Stimulated activated CD8-positive, alpha-beta memory T cell treated with anti-CD3 and anti-CD28 coated beads, Interleukin-12 subunit alpha, Interleukin-12 subunit beta, amount 100 ng/mL, for 1 hour (primary cell): ENCODE measurements around the gene KCNJ2.

Experiments
- DNase-seq: peaks from one replicate; pipeline ENCODE4 v3.0.0-alpha.2; 2020; ENCODE audit warnings: low read depth

The KCNJ2 gene

DNA sequence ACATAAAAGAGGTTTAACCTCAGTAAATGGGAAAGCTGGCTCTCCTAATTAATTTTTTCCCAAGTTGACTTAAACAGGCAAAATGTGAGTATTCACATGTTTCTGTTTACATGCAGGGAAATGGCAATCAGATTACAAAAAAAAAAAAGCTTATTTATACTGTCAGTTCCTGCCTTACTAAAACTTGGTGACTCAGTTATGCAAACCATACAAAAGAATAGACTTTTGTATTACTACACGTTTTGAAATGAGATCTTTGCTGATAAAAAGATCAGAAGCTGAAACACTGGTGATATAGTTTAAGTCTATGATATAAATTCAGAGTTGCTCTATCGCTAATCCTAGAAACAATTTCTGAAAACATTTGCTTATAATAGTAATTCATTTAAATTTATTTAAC, 9.4 kb upstream of the KCNJ2 start:
- DNase-seq = no peak

DNA sequence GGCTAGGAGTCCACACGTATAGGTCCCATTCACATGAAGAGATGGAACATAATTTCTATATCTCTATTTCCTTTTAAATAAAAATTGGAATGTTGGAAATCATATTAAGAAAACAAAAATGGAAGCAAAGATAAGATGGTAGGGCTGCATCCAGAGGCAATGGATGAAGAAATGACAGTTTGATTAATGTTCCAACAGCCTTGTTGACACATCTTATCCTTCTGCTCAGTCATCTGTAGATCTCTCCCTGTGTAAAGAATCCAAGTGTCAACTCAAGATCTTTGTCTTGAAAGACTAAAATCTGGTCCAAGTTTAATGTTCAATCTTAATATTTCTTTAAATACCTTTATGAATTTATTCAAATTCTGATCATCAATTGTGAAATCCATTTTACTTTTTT, 7.8 kb upstream of the KCNJ2 start:
- no peak for DNase-seq

DNA sequence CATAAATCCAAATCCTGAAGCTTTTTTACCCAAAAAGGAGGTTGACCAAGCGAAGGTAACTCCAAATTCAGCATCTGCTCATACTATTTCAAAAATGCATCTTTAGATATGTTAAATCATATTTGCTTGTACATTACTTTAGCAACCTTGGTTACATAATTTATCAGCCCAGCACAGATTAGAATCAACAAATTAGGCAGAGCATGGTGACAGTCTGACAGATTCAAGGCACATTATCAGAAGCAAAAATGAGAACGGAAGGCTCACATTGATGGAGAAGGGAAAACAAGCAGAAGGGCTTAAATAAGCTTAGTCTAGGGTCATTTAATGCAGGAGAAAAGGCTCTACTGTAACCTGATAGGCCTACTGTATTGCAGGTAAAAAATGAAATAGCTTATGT, 3.9 kb upstream of the KCNJ2 start:
- DNase-seq = no peak

DNA sequence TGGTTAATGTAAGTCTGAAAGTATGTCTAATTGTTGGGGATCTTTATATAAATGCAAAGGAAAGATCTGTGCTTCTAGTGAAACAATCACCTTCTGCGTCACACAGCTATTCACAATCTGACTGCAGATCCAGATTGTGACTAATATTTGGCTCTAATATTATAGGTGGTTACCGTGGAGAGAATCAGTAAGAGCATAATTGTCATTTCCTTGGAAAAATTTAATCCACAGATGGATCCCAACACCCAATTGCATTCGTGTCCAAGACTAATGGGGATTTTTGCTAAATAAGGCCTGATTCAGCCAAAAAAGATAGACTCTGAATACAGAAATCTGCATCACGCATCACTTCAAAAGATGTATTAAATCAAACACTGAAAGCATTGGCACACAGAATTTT, 2.7 kb upstream of the KCNJ2 start:
- DNase-seq = no peak

DNA sequence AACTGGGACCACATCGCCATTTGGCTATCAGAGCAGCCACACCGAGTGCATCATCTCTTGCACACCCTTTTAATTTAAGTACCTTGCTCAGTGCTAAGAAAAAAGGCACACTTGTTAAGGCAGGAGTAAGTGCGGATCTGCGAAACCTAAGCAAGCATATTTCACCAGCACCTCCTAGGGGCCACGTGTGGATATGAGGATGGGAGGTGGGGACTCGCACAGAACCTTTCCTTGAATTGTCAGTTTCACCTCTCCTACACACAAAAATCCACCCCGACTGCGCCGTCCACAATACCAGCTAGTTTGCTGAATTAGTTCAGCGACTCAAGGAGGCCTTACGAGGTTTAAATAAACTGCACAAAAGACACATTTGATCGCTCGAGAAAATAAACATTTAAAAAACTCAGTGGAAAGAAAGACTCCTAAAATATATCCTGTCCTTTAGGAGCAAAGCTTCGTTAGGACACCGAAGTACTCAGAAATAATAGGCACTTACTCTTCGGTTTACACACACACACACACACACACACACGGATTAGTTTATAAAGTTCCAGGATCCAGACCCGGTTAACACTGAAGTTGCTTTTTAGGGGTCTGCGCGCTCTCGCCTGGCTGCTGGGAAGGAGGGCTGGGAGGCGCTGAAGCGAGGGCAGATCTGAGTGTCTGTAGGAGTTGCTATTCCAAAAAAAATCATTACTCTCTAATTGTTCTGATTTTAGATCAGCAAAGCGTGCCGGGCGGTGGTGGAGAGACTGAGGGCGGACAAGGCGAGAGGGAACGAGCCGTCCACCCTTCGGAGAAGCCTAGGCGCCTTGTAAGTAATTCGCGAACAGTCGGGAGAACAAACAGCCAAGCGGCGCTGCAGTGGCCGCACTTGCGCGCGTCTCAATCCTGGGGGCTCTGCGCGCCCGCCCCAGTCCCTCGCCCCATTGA, 1.0 kb upstream of the KCNJ2 start:
- DNase-seq = no peak

DNA sequence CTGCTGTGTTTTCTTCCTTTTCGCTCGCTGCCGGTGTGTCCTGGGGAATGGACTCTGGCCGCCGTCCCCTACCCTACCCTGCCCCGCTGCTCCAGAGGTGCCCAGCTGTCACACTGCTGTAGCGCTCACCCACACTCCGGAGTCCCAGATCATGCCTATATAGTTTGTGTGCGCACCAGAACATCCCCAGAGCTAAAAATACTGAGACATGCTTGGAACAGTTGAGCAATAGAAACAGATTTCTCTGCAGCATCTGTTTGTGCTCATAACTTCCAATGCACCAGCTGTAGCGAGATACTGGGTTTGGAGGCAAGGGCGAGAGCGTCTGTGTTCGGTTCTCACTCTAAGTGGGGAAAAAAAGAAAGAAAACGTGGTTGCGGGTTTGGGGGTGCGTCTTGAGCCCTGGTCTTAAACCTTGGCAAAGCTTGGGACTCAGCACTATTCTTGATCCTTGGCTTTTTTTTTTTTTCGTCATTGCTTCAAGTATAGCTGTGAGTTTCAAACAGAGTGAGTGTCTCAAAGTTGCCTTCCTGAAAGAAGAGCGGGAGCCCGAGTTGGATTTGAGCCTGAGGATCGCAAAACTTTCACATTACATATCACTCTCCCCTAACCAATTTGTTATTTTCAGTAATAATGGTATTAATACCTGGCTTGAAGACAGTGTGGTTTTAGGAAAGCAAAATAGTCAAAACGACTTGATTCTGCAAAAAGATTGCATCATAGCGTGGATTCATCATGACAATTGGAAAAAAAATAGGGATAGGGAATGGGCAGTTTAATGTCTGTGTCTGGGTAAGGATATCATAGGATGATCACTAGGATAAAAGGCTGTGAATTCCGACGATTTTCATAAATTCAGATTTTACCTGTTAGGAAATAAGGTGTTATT, 621 bp downstream of the KCNJ2 start:
- no peak for DNase-seq

DNA sequence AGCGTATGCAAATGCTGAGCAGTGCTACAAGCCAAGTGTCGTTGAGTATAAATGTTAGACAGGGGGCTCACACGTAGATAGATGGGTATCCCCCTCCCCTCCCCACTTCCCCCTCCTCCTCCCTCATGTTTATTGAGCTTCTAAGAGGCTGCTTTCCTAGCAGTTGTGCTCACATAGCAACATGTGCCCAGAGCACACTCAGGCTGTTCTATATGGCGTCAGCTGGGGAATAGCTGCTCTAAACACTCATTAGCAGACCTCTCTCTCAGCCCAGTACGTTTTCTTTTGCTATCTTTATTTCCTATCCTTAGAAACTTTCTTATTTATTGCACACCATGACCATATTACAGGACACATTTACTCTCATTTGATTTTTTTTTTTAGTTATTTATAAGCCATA, 1.8 kb downstream of the KCNJ2 start:
- DNase-seq = no peak

DNA sequence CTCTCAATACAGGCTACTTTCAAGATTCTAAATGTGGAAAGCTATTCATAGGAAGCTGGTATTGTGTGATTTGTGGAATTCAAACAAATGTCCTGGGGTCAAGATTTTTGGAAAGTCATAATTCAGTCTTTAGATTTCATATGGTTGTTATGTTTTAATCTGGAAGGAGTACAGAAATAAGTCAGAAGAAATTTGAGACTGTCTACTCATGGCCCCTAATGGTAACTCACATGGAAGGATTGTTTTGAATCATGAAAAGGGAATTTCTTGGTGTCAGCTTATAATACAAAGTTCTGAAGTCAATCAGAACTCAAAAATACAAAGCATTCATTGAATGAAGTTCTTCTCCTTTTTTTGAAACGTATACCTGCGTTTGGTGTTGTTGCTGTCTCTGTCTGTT, 3.1 kb downstream of the KCNJ2 start:
- DNase-seq = no peak

DNA sequence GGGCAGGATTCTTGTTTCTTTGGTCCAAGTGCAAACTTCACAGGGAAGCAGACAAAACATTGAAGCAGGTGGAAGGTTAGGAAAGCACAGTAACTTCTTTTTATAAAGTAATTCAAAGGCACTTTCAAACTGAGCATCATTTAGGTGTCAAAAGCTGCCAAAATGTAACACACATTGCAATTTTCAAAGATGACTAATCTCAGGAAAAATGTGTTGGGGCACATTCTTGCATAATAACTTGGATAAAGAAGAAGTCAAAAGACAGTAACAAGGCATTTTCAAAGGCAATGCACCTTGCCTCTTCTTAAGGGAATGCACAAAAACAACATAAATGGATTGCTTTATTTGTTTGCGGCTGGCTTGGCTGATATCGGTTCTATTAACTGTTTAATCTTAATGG, 3.6 kb downstream of the KCNJ2 start:
- DNase-seq = no peak

DNA sequence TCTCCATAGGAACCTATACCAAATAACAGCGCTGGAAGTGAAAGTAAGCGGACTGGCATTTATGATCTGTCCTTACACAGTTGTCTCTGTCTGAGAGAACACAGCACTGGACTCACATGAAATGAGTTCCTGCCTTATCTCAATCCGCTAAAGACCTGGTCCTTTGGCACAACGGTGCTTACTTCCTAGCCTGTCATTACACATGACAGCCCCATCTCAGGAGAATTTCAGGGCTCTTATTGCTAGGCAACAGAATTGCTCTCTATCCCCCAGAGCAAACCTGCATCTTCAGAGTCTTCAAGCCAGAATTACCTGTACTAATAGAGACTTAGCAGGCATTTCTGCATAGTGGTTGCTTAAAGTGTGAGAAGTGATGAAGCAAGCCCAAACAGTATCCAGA, 4.3 kb downstream of the KCNJ2 start:
- no peak for DNase-seq

DNA sequence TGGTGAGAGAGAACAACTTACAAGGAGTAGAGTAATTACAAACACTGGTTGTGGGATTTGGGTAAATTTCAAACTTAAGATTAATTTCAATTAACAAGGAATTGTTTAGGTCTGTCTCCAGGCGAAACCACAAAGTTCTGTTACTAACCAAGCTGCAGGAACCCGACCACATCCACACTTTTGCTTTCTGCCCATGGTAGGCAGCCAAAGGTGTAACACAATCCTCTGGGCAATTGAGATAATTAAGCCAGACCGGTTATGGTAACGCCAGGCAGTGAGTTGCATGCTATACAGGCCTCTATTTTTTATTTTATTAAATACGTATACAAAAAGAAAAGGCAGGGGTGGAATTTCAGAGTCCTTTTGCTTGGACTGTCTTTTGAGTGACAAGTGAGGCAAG, 12.0 kb downstream of the KCNJ2 start:
- no peak for DNase-seq

DNA sequence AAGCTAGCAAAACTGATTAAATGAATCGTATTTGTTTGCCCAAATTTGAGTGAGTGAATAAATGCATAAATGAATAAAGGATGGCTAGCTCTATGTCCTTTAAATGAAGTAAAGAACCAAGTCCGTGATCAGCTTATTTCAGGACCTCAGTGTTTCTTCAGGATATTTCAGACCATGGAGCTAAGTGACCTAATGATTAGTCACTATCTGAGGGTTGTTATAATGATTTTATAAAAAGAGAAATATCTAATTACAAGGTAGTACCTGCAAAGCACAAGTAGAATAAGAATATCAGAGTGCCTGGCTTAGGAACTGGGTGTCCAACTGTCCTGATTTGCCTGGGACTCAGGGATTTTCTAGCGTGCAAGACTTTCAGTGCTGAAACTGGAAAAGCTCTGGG, 12.5 kb downstream of the KCNJ2 start:
- no peak for DNase-seq

DNA sequence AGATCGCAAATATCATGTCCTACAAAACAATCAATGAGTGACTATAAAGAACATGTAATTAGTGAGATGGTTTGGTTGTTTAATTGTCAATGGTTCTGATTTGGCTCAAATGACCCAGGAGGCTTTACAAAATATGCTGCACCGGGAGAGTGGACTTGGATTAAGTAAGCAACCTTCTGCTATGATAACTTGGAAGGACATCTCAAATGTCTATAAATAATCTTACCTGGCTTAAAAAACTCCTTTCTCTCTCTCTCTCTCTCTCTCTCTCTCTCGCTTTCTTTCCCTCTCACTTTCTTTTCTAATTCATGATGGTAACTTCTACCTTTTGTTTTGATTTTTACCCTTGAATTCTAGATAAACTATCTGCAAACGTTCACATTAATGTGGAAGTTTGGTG, 14.2 kb downstream of the KCNJ2 start:
- DNase-seq = no peak

DNA sequence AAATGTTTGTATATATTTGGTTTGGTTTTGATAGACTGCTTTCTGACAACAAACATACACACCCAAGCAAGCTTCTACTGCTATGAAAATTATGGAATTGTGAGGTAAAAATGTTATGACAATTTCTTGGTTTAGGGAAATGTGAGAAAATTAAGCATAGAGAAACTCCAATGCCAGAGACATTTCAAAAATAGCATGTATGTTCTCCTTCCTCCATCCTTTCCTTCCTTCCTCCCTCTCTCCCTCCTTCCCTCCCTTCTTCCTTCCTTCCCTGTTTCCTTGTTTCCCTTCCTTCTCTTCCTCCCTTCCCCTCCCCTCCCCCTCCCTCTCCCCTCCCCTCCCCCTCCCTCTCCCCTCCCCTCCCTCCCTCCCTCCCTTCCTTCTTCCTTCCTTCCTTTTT, 14.9 kb downstream of the KCNJ2 start:
- no peak for DNase-seq

DNA sequence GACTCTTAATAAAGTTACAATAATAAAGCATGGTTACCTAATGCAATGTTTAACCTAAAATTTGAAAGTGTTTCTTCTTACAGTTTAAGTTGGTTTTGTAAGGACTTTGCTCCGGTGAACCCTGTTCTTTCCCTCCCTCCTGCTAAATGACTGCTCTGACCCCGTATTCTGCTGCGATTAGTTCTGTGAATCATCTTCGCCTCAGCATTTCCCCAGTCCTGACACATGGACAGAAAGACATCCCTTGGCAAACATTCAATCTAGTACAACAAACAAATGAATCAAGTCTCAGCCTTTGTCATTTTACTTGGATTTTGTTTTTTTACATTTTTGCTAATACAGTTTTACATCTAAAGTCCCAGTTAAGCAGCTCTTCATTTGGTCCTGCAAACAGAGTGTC, 15.4 kb downstream of the KCNJ2 start:
- no peak for DNase-seq

DNA sequence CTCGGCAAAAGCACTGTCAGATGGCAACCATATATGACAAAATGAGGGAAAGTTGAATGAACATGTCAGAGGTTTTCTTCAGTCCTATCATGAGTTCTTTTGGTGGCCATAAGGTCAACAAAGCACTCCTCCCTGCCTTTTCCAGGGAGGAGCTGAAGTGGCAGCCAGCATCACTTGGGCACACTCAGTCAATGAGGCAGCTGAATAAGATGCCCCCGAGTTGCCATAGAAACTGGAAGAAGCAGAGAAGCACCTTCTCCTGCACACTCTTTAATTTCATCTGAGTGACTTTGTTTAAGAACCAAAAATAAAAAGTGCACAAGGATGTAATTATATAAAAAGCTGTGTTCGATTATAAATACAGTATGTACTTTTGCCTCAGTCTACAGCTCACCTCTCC, 16.0 kb downstream of the KCNJ2 start:
- DNase-seq = no peak

DNA sequence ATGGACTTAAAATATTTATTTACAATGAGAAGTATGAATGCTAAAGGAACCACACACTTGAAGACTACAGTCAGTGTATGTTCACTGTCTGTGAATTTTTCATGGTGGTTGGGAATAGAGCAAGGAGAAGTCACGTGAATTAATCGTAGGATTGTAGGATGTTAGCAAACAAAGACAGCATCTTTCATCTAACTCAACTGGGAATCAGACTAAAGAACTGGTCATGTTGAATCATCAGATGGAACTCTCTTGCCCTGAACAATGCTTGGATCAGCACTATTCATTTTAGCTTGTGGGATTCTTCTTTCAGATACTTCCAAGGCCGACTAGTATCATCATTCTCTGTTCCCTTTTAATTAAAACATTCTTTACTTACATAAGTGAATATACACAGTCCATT, 18.1 kb downstream of the KCNJ2 start:
- no peak for DNase-seq

DNA sequence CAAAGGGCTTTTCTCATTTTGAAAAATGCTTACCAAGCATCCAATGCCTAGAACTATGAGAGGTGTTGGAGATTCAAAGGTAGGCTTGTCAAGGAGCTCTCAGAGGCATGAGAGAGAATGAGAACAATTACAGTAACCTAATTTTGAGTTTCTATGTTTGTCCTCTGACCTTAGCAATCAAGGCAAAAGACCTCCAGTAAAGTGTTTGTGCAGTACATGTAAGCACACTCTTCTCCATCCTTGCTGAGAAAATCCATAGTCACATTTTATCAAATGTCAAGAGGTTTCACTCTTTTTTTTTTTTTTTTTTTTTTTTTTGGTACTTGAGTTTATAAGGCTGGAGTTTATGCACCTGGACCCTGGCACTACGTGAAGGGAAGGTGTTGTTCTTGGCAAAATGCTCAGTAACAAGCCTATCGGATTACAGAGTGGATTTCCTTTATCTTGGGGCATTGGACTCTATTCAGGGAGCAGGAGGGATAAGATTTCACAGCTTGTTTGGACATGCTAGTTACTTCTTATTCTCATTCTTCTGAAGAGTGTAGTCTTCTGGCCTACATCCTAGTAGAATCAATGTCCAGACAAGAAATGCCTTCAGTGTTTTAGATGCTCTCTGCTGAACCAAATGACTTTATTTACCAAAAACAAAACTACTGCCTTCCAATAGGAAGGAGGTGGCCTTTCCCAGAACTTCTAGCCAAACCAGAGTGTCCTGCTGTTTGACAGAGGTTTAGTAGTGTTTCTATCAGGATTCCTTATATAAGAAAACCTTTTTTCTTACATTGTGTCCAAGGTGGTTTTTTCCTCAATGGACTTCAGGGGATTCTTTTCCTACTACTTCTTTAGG, 21.9 kb downstream of the KCNJ2 start:
- no peak for DNase-seq

DNA sequence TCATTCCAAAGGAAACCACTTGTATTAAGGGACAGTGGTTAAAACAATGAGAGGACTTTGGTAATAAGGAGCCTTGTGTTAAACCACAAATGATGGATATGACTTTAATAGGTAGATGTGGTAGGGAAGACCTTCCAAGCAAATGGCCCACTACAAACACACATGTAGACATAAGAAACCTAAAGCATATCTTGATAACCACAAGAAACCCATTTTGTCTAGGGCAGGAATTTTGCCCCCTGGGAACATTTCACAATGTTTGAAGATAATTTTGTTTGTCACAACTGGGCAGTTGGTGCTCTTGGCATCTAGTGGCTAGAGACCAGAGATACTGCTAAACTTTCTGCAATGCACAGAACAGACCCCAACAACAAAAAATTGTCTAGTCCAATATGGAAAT, 25.8 kb downstream of the KCNJ2 start:
- DNase-seq = no peak

DNA sequence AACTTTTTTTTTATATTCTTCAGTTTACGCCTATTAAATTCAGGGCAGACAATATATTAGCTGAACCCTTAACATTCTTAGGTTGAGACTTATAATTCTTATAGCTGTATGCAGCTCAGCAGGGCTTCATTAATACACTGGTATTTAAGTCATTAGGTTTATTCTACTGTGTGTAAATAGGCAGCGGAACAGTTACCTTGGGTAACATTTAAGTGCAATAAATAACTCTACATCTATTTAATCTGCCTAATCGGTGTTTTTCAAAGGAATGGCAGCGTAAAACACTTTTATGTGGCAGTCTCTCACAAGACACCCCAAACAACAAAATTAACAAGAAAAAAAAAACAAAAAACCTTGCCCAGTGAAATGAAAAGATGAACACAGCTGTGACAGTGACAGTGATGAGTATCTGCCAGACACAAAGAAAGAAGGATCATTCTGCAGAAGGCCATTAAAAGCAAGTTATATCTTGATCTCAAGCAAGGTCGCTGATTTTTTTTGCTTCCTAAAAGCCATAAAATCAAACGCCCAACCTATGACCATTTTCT, 32.6 kb downstream of the KCNJ2 start:
- DNase-seq = no peak

DNA sequence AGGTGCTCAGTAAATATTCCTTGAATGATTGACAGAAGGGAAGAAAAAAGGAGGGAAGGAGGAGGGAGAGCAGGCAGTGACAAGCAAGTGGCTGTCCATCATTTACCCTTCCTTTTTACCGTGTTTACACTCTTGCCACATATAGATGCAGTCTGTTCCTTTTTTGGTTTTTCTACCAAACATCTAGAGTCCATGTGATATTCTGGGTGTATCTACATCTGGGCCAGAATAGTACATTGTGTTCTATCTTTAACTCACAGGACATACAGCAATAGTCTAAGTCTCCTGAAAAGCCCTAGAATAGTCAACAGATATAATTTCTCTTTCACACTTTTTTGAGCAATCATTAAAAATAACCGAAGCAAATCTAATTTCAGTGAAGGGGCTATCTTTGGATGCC, 33.5 kb downstream of the KCNJ2 start:
- DNase-seq = no peak

DNA sequence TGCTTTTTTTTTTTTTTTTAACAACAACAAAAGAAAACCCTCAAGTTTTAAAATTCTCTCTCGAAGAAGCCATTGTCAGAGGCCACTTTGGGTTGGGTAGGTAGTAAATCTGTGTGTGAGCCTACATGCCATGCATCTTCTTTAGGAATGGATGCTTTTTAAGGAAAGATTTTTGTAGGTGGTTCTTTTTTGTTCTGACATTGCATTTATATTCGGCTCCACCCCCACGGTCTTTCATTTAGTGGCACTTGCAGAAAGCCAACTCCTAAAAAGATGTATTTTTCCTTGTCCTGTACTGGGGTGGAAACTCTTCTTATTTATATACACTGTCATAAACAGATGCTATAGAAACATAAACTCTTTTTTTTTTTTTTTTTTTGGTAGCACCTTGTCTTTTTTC, 35.1 kb downstream of the KCNJ2 start:
- DNase-seq = no peak
